ENCODE measurements around the gene FAM8A1.

- TF ChIP-seq CTCF (IDR thresholded peaks at IDR 0.05; ENCODE audit: insufficient read depth, low read length, poor library complexity, severe bottlenecking) (no peak), EZH2phosphoT487 (conservative IDR thresholded peaks at IDR 0.05; ENCODE audit: low read length) (no peak)
These were observed 33.5 kb downstream of the FAM8A1 start for GRCh38 chr6:17633465-17634188.
